Stimulated activated CD4-positive, alpha-beta T cell treated with anti-CD3 and anti-CD28 coated beads, TNF-alpha, amount 100 ng/mL, for 48 hours (primary cell): ENCODE results near the gene LMAN1L.

ENCODE experiments used
- DNase-seq, 3 donors: peaks; one replicate each; pipeline ENCODE4 v3.0.0-alpha.2; 2020; ENCODE audit warnings: low read depth in 3 of 3

LMAN1L gene

DNA sequence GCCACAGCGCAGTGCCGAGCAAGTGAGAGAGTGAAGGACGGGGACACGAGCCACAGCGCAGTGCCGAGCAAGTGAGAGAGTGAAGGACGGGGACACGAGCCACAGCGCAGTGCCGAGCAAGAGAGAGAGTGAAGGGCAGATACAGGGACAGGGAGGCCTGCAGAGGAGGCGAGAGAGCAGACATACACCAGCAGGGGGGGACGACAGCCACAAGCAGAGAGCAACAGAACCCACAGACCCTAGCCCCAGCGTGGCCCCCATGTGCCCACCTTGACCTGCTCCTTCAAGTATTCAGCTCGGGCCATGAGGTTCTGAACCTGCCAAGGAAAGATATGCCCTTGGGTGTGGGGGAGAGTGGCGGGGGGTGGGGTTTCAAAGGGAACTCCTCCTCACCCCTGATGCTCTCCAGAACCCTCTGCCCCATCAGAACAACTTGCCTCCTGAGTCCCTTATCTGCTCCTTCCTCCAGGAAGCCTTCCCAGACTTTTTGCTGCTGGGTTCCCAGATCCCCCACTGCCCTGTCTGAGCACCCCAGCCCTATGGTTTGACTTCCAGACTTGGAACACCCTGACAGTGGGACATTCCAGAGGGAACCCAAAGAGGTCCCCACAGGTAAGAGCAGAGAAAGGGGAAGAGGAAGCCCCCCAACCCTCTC is 25.0 kb downstream of the LMAN1L start:
- DNase-seq: no peak

DNA sequence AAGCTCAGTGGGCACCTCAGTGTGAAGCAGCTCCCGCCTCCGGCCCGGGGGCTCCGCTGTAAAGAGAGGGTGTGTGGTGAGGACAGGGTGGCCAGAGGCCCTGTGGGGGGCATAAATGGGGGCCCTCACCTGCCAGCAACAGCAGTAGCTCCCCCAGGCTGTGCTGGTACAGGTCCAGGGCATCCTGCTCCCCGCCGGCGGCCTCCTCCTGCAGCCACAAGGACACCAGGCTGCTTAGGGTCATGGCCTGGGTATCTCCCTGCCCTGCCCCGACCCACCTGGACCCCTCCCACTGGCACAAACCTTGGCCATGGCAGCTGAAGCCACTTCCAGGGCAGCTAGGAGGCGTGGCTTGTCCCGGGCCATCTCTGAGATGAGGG is 25.5 kb downstream of the LMAN1L start:
- no peak for DNase-seq

DNA sequence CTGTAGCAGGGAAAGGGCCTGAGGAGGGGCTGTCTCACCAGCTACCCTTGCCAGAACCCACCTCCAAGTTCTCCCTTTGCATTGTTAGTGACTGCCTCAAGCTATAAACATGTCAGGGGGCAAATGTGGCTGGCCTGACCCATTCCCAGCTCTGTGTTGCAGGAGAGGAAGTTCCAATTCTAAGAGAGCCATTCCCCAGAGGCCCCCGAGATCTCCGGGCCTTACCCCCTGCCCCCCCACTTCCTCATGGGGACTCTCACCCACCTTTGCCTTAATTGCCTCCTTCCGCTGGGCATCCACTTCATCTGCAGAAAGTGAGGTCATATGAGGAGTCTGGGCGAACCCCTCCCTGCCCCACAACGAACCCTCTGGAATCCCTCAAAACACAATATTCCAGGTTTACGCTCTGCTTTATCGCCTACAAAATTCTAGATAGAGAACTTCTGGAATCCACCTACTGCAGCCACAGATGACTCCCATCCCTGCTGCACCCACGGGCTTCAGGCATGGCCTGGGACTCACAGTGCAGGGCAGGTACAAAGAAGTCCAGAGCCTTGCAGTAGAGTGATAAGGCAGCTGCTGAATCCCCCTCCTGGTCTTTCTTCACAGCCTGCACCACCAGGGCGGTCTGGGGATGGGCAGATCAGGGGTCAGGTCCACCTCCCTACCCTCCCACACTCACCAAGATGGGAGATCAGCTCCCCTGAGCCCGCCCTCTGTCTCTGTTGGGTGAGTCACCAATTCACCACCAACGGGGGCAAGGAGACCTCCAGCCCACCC is 26.3 kb downstream of the LMAN1L start:
- no peak for DNase-seq

DNA sequence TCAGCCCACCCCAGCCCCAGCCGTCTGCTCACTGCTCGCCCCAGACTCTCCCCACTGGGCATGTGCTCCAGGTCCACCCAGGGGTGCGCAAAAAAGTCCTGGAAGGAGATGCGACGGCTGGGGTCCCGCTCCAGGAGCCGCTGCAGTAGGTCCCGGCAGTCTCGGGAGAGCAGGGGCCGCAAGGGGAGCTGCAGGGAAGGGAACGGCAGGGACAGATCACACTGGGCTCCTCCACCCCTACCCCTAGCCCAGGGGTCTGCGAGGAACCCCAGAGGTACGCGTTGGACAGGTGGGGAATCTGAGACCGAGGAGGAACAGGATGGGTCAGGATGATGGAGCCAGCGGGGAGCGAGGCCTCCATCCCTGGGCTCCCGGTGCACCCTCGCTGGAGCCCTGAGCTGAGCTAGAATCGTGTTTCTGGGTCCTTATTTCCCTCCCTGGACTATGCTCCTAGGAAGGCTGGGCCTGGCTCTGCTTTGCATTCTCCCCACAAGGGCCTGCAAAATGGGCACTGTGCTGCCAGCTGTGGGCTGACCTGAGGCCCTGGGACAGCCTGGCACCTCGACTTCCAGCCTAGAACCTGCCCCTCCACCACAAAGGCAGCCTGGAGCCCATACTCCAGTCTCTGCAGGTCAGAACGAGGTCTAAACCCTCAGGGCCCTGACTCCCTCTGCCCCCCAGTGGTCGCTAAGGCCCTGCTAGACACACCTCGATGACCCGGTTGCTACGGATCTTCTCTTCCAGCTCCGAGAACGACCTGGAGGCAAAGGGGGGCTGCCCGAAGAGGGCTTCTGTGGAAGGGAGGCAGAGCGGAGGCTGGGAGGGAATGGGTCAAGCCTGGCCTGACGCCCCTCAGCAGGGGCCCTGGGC is 27.1 kb downstream of the LMAN1L start:
- DNase-seq: no peak

DNA sequence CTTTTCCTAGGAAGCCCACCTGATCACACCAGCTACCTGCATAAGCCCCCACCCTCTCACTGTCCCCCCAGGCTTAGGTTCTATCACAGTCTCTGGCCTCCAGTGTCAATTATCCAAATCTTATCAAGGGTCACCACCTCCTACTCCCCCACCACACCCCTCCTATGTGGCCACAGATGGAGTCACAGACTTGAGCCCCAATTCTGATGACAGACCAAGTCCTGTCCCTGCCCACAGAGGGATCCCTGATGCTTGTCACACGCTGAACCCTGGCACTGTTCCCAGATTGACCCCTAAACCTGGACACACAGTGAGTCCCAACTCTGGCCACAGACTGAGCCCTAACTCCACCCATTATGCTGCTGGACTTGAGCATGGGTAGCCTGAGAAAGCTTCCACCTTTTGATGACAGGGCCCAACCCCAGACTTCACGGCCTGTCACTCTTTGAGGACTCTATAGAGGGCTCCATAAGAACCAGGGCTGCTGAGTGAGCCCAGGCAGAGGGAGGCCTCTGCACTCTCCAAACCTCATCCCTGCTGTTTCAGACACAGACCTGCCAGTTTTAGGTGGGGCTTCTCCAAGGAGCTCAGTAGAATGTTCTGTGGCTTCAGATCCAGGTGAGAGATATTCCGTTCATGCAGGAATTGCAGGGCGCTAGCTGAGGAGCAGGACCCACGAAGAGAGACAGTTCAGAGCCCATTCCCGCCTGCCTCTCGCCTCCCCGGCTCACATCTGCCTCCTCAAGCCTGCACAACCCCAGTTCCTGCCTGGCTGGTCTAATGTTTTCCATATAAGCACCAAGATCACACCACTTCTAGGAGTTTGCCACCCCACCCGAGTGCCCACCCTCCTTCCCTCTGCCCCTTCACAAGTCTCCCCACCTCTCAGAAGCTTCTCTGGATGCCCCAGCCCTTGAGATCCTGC is 28.5 kb downstream of the LMAN1L start:
- DNase-seq: no peak

DNA sequence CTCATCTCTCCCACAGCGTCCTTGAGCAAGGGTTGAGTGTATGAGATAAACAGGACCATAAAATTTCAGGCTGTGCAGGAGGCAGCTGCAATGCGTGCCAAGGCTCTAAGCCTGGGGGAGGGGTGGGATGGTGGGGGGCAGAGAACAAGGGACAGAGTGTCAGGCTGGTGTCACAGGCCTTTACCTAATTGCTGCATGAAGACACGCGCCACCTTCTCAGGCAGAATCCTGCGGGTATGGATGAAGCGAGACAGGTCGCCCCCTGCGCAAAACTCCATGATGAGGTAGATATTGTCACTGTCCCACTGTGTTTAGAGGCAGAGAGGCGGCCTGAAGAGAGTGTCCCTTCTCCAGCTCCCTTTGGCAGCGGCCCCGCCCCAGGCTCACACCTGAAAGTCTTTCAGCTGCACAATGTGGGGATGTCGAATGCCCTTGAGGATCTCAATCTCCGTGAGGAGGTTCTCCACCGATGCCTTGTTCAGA is 29.3 kb downstream of the LMAN1L start:
- DNase-seq: no peak

DNA sequence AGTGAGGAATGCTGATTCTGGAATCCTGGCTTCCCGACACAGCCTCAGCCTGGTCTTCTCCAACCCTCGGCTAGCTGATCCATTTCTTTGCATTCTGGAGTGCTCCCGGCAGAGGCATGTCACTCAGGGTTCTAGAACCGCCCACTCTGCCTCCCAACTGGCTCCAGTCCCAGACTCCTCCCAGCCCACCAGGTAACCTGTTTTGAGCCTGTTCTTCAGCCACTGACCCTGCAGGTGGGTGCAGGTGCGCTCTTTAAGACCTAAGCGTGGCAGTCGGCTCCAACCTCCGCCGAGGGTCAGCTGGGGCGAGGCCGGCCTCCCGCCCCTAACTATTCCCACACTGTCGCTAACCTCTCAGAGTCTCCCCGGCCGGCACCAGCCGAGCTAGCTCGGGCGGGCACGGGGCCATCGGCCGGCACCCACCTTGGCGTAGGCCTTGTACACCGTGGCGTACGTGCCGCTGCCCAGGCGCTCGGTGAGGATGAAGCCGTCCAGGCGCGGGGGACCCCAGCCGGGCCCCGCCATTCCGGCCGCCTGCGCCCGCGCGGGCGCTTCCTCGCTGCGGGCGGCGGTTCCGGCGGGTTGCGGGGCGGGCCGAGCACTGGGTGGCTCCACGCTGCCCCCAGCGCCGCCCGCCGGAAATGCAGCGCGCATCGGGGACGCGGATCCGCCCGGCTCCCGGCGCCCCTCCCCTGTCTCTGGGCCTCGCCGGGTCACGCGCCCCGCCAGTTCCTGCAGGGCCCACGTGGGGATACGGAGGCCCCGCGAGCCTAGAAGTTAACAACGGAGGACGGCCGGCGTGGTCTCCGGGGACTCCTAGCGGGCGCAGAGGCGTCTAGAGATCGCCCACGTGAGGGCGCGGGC is 30.2 kb downstream of the LMAN1L start, which contains the start of gene ULK3:
Gene ULK3 (minus strand): TSS at position 576 of the 864 bp plus-strand sequence. CDS start 51 bp downstream, at position 525.
- peak; percentile 84 to 94 (median 86) for DNase-seq

DNA sequence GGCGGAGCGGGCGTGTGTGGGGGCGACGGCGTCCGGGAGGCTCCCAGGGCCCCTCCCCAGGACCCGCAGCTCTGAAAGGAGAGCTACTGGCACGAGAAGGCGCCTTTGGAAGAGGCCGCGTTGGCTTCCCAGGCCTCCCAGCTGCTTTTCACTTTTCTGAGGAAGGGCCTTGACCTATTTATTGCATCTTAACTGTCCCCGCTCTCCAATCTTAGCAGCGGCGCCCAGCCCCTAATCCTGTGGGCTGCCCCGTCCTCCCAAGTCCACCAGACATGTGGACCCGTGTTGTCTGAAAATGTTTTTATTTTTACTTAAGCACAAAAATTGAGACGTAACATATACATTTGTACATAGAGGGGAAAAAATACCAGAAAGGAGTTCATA is 30.8 kb downstream of the LMAN1L start:
- no peak for DNase-seq

DNA sequence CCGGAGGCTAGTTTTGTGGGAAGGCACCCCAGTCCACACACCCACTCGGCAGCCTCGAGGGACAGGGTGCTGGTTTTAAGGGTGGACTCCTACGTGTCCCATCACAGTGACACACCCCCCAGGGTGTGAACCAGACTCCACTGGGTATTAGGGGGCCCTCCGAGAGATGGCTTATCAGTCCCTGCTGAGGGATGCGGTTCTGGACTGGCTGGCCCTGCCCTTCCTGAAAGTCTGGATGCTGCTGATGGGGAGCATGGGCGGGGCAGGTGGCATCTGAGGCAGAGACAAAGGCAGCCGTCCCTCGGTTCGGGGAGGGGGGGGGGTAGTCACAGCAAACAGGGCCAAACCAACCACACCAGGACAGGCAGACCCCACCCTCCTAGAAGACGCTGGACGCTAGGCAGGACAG is 31.3 kb downstream of the LMAN1L start:
- DNase-seq: no peak

DNA sequence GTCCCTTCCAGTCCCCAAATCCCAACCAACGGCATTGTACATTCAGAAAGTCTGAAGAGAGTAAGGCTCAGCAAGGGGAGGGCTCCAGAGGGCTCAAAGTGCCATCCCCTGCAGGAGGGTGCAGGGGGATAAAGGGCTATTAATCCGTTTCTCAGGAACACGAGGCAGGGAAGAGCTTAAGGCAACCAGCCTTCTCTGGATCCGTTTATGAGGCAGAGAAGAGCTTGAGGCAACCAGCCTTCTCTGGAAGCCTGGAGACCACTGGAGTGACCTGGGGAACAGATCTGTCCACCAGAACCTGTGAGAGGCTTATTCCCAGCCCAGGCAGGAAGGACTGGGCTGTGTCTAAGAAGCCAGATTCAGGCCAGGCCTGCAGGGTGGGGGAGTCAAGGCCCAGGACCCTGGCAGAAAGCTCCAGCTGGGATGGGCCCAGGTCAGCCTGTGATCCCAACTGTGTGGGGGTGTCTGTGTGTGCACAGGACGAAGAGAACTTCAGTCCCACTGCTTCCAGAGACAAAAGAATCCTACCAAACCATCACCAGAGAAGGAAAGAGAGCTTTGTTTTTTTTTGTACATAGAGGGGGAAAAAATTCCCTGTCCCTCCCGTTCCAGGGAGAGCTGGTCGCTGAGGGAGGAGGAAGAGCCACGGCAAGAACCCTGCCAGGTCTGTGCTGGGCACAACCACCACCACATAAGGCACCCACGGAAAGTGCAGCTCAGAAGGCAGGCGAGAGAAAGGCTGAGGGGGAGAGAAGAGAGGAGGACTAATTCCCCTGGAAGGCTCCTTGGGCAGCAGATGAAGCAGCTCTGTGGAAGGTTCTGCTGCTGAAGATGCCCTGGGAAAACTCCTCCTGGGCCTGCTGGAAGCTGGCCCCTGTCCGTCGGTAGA is 31.9 kb downstream of the LMAN1L start:
- DNase-seq: no peak

DNA sequence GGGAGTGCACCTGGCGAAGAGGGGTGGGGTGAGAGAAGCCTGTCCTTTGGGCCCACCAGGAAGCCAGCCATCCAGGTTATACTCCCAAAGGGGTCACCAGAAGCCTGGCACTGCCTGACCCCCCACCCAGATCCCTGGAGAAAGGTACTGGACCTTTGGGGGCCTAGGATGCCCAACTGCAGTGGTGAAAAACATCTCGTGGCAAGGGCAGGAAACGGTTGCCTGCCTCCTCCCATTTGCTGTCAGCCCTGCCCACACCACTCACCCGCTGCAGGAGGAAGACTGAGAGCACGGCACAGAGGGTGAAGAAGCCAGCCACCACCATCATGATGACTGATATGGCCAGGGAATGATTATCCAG is 32.6 kb downstream of the LMAN1L start:
- DNase-seq: peak; percentile 33 to 54 (median 35)

DNA sequence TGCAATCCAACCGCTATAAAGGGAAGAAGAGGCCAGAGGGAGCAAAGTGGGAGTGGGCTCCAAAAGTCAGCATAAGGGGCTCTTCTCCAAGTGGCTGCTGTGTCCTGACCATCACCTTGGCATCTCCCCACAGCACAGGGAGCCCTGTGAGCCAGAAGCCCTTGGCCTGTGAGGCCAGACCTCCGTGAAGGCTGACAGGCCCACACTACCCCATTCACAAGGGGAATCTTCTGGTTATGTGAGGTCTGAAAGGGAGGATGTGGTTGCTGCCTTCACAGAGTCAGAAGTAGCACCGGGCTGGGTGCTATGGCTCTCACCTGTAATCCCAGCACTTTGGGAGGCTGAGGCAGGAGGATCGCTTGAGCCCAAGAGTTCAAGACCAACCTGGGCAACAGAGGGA is 32.9 kb downstream of the LMAN1L start:
- no peak for DNase-seq

DNA sequence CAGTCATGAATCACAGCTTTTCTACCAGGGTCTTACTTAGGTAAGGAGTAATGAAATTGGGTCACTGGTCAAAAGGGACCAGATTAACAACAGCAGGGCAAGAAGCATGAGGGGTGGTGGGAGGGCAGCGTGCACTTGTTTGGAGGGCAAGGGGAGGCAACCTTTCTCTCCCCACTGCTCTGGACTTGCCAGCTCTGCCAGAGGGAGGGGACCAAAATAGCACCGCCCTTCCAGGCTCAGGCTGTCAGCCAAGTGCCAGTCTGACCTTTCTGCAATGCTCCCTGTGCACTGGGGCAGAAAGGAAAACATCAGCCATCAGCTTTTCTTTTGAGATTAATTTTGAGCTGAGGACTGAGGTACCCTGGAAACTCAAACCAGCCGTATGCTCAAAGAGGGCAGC is 34.8 kb downstream of the LMAN1L start:
- no peak for DNase-seq

DNA sequence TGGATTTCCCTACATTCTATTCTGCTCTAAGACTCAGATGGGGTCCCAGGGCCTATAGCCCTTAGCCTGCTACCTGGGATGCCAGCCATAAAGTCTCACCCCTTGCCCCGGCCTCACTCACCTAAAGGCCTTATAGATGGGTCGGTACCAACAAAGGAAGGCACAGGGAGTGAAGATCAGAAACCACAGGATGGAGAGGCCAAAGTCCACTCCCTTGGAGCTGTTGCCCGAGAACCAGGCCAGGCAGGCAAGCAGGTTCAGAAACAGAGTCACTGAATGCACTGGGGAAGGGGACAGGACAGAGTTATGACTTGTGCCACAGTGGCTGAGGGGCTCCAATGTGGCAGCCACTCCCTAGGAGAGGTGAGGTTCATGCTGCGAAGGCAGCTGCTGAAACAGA is 37.8 kb downstream of the LMAN1L start:
- DNase-seq: no peak

DNA sequence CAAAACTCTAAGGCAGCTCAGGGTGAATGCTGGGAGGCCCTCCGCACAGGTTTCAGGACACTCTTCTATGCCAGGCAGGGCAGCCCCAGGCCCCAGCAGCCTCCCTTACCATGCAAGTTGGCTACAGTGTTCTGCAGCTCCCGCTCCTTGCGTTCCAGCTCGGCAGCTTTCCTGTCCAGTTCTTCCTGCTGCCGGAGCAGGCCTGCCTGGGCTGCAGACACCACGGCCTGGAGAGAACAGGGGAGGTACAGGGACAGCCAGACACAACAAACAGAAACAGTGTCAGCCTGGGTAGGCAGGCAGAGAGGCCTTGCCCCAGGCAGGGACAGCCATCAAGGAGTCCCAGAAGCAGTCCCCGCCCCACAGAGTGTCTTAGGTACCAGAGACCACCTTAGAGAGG is 39.3 kb downstream of the LMAN1L start:
- DNase-seq: no peak

DNA sequence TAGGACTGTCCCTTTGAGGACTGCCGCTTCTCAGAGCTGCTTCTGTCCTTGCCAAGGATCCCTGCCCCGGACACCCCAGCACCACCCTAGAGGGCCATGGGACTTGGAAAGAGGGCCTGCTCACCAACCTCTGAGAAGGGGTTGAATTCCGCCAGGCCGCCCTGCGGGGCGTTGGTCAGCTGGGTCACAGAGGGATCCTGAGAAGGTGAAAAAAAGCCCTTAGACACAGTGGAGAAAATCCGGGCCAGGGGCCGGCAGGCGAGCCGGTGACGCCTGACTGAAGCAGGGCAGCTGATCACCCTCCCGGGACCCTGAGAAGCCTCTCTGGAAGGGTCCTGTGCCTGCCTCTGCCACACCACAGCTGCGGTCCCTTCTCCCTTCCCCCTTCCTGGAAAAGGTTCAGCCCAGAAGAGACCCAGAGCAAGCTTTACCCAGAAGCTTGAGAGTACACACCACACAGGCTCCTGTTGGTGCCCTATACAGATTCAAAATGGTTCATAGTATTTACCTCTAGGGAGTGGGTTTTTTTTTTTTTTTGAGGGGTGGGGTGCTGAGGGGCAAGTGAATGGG is 41.9 kb downstream of the LMAN1L start:
- DNase-seq: no peak

DNA sequence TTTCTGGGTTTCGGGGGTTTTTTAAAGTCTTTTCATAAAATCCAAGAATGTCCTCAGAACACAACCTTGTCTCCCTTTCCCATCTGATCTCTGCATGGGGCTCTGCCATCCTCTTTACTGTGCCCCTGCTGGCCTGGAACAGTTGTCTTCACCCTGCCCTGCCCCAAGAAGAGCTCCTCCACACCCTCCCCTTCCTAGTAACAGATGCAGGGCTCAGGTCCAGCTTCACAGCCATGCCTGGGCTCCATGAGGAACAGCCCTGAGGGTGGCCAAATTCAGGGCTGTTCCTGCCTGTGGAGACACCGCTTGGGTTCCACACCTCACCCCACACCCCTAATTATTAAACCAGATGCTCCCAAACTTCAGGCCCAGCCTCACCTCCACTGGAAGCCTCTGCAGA is 43.2 kb downstream of the LMAN1L start:
- no peak for DNase-seq

DNA sequence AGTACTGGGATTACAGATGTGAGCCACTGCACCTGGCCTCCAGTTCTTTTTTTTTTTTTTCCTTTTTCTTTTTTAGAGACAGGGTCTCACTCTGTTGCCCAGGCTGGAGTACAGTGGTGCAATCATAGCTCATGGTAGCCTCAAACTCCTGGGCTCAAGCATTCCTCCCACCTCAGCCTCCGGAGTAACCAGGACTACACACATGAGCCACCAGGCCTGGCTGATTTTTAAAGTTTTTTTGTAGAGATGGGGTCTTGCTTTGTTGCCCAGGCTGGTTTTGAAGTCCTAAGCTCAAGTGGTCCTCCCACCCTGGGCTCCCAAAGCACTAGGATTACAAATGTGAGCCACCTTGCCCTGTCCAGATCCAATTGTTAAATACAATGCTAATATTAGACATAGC is 43.9 kb downstream of the LMAN1L start:
- no peak for DNase-seq

DNA sequence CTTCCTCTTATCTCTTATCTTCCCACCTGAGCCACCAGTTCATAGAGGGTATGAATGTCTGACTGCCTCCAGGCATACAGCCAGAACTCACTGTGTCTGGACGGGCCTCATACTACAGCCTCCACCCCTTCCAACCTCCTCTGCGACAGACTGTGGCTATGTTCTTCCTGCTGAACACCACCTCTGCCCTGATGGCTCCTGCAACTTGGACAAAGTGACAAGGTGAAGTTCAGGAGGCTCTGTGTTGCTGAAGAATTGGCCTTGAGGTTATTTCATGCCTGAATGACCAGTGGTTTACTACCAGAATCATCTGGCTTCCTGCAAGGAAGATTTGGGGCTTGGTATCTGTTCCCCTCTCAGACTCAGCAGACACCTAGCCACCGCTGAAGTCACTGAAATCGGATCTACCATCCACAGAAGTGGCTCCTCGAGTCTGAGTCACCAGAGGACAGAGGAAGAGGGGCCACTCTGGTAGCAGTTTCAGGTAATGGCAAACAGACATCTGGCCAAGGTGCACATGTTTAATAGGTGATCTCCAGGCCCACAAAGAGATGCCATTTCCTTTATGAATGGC is 44.5 kb downstream of the LMAN1L start:
- DNase-seq: no peak
